ENCODE measurements around the gene CIB1. TPM values are rescaled to one million over a fixed set of nuclear protein-coding genes. Genes with fewer than 3 reads are reported as not detected.
A peak's percentile ranks its signal among the peaks of the same experiment; 100 is the strongest.

Gene CIB1
- total RNA-seq, 4 donors from 2014 or later: 27.5 to 48.1 (median 37.8) TPM

GRCh38 chr15:90201944-90202375 lies 31.8 kb downstream of the CIB1 start:
- Histone ChIP-seq H3K27ac (peak overlapping the region; percentile 51 to 88 (median 86)), H3K4me1 (peaks cover 0 to 79% (median 44%) of the 10 kb centered on the region in 4 donors)
- no peak for DNase-seq (ENCODE audit: low spot score in 2 of 2)

GRCh38 chr15:90201130-90201943 lies 32.4 kb downstream of the CIB1 start, which contains the start of gene SEMA4B:
TSS of gene SEMA4B (plus strand) at chr15:90201330. CDS start at chr15:90201579, 249 bp downstream.
- H3K4me3 ChIP-seq: peak within 1 kb of the TSS; percentile 63 to 92 (median 82)
- peaks cover 0 to 8% (median 0%) of the 10 kb centered on the region in 3 donors for H3K36me3 ChIP-seq
- TF ChIP-seq EP300 (IDR thresholded peaks at IDR 0.05) (no peak), CTCF (IDR thresholded peaks at IDR 0.05) (no peak), POLR2A (IDR thresholded peaks at IDR 0.05) (peak in 1 of 2 donors; percentile 44)
- H3K27me3 ChIP-seq: no peaks in the 10 kb centered on the region
- DNase-seq (ENCODE audit: low spot score in 2 of 2): peak; percentile 41 to 45
- peak within 1 kb of the TSS; percentile 51 to 88 (median 86) for H3K27ac ChIP-seq
- 1% methylated on average over 24 to 41 of the region's 88 CpGs for WGBS, 2 donors
- no peaks in the 10 kb centered on the region for H3K9me3 ChIP-seq
- H3K4me1 ChIP-seq: peaks cover 0 to 74% (median 44%) of the 10 kb centered on the region in 4 donors

More at GRCh38 chr15:90201944-90202375, 31.8 kb downstream of the CIB1 start:
- WGBS, 2 donors: 4 to 7% methylated on average over 13 to 25 of the region's 25 CpGs
- H3K27me3 ChIP-seq: no peaks in the 10 kb centered on the region
- no peak for TF ChIP-seq EP300 (IDR thresholded peaks at IDR 0.05)
- TF ChIP-seq POLR2A (IDR thresholded peaks at IDR 0.05): no peak
- no peak for TF ChIP-seq CTCF (IDR thresholded peaks at IDR 0.05)
- H3K9me3 ChIP-seq: no peaks in the 10 kb centered on the region
- peak overlapping the region; percentile 63 to 92 (median 82) for H3K4me3 ChIP-seq
- peaks cover 0 to 12% (median 0%) of the 10 kb centered on the region in 3 donors for H3K36me3 ChIP-seq

- peaks cover 0 to 68% (median 38%) of the 10 kb centered on the region in 4 donors for H3K4me1 ChIP-seq
- 11 to 12% methylated on average over 12 to 17 of the region's 24 CpGs for WGBS, 2 donors
These were observed 33.1 kb downstream of the CIB1 start for GRCh38 chr15:90200534-90201129.

GRCh38 chr15:90194655-90195054 lies 39.1 kb downstream of the CIB1 start:
- peak overlapping the region in 2 of 4 donors; percentile 34 to 97 for H3K27ac ChIP-seq
- no peaks in the 10 kb centered on the region for H3K27me3 ChIP-seq
- H3K4me1 ChIP-seq: peaks cover 0 to 72% (median 46%) of the 10 kb centered on the region in 4 donors
- WGBS, 2 donors: 90 to 96% methylated on average over 2 of the region's 2 CpGs
- no peak overlapping the region for H3K4me3 ChIP-seq
- peaks cover 0 to 4% (median 0%) of the 10 kb centered on the region in 3 donors for H3K36me3 ChIP-seq
- H3K9me3 ChIP-seq: no peaks in the 10 kb centered on the region
- TF ChIP-seq CTCF (IDR thresholded peaks at IDR 0.05): no peak
- no peak for TF ChIP-seq EP300 (IDR thresholded peaks at IDR 0.05)
- no peak for DNase-seq (ENCODE audit: low spot score in 2 of 2)

More at GRCh38 chr15:90200534-90201129, 33.1 kb downstream of the CIB1 start:
- Histone ChIP-seq H3K4me3 (peak overlapping the region; percentile 63 to 92 (median 82)), H3K27ac (peak overlapping the region; percentile 51 to 88 (median 86)), H3K9me3 (no peaks in the 10 kb centered on the region), H3K36me3 (peaks cover 0 to 4% (median 0%) of the 10 kb centered on the region in 3 donors), H3K27me3 (no peaks in the 10 kb centered on the region)
- DNase-seq (ENCODE audit: low spot score in 2 of 2): no peak
- no peak for TF ChIP-seq POLR2A (IDR thresholded peaks at IDR 0.05)
- no peak for TF ChIP-seq CTCF (IDR thresholded peaks at IDR 0.05)
- TF ChIP-seq EP300 (IDR thresholded peaks at IDR 0.05): no peak
